ENCODE data around the gene TRPM3.

TRPM3 gene

DNA sequence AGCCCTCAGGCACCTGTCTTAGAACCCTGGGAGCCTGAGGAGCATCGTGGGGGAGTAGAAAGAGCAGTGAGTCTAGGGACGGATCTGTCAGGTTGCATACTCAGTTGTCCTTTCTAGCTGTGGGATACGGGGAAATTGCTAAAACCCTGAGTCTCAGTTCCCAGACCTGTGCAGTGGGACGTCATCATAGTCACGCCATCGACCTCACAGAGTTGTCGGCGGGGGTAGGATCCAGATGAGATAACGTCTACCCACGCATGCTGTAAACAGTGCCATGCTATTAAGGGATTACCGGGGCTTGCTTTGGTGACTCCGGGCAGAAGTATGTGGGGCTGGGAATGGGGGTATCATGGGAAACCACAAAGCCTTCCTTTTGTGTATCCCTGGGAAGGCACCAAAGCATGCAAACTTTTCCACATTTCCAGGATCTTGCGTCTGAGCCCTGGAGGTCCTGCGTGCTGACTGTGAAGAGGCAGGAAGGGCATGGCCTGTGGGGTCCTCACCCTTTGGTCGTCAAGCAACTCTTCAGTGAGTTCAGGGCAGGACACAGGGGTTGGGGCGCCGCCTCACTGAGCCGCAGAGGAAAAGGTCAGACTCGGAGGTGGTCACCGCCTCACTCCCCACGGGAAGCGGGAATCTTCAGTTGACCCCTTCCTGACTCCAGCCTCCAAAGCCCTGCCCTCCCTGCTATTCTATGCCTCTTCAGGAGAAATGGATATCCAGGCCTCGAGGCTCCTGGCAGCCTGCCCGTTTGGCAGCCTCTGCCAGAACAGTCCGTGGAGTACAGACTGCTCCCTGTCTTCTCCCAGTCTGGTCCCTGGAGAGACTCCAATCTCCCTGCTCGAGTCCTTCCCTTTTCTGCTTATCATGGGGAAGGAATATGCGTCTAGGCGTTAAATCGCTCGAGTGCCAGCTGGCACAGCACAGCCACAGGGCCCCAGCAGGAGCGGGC, 520.1 kb downstream of the TRPM3 start:
- DNase-seq = peak; percentile 85

DNA sequence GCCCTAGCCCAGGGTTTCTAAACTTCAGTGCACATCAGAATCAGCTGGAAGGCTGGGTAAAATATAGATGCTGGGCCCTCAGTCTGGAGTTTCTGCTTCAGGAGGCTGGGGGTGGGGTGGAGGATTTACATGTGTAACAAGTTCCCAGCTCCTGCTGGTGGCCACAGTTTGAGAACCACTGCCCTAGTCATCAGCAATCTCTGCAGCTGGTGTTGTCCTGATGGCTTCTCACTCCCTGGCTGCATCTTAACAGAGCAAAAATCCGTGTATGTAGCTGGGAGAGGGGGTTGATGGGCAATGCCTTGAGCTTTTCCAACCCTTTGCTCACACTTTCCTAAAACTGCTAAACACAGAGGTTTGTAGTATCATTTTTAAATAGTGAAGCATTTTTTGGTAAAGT, 520.9 kb downstream of the TRPM3 start:
- DNase-seq = no peak

DNA sequence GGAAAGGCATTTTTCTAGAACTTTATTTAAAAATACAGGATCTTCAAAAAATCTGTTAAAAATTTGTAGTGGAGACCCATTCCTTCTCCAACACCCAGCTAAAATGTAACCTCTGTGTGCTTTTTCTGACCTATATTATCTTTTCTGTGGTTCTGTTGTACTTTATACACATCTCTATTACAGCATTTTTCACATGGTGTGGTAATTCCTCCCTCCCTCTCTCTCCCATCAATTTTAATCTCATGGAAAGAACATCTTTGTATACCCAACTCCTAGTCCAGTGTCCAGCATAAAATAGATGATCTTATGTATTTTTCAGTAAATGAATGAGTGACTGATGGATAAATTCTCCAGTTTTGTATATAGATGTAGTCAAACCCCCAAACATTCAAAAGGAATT, 523.5 kb downstream of the TRPM3 start:
- DNase-seq = no peak

DNA sequence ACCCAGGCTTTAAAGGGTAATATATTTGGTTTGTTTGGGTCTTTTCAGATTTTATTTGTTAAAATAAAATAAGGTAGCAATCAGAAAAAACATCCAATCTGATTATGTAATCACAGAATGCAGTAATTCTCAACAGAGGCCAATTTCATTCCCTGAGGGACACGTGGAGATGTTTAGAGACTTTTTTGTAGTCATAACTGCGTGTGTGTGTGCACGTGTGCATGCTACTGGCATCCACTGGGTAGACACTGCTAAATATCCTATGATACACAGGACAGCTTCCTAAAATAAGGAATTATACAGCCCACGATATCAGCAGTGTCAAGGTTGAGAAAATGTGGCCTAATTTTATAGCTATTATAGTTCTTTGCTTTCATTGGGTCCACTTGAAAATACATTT, 526.2 kb downstream of the TRPM3 start:
- no peak for DNase-seq

DNA sequence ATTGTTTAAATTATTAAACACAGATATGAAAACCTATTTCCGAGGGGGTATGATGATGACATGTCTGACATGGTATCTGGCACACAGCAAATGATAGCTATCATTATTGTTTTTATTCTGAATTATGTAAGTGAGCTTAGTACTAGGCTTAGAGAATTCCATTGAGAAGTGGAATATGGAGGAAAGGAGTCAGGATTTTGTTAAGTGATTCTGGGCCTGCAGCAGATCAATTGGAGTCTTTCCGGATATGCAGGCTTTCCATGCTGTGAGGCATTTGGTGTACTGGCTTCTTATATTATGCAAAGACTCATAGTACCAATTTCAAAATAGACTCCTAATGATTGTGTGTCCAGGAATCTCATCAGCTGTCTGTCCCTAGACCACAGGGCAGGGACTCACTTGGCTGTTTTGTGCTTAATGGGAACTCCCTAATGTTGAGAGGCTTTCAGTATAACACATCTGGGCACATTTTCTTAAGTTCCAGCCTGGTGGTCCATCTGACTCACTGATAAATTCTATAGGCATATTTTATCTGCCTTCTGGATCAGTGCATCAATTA, 527.0 kb downstream of the TRPM3 start:
- no peak for DNase-seq

DNA sequence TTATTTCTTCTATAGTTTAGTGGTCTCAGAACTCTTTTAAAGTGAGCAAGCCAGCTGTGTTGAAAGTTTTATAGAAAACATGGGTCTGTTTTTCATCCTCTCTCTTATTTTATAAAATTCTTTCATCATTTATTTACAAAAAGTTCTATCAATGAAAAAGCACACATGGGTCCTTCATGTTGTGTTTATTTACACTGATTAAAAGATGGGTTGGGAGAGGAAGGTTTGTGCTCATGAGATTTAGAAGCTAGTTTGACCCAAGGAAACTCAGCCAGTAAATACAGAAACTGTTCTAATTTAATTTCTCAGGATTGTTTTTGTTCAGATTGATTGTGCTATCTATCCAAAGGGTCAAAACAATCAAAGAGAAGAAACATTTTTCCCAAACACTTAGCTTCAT, 528.2 kb downstream of the TRPM3 start:
- no peak for DNase-seq

DNA sequence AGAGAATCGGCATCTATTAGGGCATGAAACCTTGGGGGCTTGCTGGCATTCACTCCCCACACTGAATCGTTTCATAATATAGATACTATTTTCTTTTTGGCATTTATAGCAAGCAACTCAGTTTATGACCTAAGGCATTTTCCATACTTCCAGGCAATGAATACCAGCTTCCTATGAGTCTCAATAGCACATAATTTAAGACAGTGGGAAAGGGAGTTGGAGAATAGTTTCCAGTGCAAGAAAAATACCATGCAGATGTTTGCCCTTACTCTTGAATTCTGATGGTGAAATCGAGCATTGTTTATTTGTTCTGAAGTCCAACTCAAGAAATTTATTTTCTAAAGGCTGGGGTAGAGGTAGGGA, 531.1 kb downstream of the TRPM3 start:
- no peak for DNase-seq

DNA sequence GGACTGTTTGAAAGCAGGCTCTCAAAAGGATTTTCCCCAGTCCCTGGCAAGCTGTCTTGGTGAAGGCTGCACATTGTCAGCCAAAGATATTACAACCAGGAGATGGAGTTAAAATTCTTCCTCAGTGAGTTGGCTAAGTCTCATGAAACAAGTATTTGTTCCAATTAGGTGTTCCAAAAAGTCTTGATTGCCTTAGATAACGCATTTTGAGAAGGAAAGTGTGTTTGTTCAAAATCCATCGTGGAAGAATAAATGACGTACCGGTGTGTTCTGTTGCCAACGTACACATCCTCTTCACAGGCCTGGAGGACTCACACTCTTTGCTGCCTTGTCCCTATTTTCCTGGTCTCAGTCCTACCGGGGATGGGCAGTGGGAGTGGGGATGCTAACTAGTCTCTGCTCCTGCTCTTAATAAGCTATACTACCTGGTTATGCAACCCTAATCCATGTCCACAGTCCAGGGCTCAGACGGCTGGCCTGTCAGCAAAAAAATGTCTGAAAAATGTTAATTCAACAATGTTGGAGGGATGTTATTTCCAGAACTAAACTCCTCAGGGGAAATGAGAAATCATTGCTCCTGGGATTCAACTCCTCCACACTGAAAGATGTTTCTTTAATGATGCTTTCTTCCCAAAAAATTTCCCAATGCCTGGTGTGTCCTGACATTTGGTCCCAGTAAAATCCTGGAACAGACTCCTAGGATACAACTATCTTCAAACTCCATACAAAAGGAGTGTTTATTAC, 531.7 kb downstream of the TRPM3 start:
- no peak for DNase-seq

DNA sequence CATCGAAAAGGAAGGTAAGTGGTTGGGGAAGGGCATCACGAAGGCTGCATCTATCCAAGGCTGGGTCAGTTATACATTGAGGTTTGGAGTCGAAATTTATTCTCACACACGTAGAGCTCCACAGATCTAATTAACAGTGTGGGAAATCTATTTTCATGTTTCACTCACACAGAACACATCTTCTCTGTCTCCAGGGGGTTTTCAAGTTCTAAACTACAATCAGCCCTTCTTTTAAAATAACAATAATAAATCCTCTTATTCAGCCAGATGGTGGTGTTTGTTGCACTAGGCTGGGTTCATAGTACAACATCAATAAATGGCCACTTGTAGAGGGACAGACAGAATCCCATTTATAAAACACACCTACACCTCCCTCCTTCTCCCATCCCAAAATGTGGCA, 532.4 kb downstream of the TRPM3 start:
- DNase-seq = no peak

DNA sequence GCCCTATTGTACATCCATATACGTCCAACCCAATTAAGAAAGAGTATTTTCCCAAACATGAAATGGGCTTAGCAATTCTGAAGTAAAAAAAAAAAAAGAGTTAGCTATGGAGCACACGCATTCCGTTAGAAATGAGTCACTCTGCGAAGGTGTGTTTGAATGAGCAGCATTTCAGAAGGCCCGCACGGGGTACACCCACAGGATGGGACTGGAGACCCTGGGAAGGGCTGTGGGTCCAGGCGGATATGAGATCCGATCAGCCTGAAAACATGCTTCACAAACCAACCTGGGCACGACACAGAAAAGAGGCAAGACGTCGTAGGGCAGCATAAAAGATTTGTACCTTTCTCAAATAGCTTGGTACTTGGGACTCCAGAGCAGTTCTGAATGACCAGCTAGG, 533.0 kb downstream of the TRPM3 start:
- DNase-seq = no peak

DNA sequence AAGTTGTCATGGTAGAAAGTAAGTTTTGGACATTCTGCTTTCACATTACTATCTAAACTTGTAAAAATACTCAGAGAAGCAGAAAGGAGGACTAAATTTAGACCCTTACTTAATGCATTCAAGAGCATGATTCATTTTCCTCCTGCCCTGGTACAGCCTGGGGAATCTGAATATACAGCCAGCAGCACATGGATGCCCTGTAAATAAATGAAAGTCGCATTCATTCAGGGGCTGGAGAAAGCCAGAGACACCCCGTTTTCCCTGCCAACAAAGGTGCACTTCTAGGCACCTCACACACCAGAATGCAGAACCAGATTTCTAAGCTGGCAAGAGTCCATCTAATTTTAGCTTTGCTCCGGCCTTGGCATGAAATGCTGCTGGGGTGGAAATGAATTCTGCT, 534.2 kb downstream of the TRPM3 start:
- no peak for DNase-seq

DNA sequence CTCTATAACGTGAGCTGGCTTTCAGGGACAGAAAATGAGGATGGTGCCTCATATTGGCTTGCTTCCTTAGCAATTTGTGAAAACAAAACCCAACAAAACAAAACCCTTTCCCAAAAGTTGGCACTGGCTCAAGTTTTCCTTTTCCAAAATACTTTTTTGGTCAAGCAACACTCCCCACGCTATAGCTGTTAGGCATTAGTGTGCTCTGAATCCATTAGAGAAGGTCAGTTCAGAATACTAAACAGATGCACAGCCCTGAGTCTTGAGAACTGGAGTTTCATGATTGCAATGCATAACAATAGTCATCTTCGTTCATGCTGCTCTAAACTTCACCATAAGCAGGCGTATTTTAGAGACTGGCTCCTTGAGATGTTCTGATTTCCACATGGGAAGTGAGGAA, 534.9 kb downstream of the TRPM3 start:
- DNase-seq = no peak

DNA sequence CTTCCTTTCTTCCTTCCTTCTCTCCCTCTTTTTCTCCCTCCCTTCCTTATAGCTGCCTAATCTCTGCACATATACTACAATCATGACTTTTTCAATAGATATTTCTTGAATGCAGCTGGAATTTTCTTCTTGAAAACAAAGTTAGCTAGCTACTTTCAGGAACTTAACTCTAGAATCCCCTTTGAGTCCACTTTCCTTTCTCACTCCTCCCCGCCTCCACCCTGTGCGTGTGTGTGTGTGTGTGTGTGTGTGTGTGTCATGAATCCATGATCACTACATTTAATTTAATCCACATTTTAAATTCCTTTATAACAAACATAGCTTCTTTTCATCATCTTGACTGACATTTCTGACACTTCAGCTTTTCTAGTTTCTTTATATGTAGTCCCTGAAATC, 539.5 kb downstream of the TRPM3 start:
- DNase-seq = no peak

DNA sequence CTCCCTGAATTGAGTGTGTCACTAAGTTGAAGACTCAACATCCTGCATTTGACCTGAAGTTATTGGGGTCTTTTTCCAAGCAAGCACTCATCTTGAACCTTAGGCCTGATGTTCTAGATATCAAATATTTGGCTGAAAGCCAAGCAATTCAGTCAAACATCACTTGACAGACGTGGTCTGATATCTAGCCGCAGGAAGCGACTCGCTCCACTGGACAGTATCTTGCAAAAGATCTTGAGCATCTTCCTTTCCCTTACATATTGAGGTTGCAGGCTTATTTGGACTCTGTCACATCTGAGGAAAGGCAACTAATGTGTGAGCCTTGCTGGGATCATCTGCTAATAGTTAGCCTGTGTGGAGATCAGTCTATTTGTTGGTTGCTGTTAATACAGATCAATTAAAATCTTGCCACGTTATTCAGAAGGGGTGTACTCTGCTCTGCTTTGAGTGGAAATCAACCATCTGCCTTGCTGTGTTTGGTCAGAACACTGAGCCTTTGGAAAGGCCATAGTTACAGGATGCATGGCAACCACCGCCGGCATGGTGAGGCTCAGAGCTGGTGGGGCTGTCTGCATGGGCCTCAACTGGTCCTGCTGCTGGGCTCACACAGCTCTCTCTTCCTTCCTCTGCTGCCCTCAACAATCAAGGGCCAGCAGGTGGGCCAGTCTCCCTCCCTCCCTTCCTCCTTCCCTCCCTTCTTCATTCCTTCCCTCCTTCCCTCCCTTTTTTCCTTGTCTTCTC, 540.0 kb downstream of the TRPM3 start:
- no peak for DNase-seq

DNA sequence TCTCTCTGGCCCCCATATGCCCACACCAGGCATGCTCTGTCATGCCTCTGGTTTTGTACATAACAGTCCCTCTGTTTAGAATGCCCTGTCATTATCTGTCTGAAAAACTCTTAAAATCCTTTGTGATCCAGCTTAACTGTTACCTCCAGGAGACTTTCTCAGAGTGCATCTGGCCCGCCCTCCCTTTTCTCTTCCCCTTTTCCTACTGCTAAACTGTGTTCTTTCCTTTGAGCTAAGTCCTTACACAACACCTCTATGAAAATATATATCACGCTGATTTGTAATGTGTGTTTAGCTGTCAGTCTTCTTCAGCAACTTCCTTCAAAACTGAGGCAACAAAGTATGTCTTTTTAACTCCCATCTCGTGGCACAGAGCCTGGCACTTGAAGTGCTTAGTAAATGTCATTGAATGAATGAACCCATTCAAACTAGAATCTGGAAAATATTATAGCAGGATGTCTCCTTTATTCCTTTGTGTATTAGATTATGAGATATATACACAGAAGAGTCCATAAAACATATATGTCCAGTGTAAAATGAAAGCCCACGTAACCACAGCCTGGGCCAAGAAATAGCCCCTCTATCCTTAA, 540.7 kb downstream of the TRPM3 start:
- DNase-seq = no peak

DNA sequence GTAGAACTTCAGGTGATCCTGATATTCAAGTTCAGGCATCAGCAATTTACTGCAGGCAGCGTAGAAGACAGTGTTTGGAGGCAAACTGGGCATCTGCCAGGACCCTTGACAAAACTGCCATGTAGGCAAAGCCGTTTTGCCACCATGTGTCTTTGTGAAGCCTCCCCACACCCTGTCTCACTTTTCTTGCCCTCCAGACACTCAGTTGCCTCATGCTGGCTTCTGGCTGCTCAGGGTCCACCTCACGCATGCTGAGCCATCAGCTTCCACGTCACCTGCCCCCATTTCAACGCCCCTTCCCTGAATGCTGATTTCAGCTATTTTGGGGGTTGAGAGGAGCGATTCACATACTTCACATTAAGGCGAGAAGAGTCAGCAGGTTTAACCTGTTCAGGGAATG, 541.7 kb downstream of the TRPM3 start:
- DNase-seq = no peak

DNA sequence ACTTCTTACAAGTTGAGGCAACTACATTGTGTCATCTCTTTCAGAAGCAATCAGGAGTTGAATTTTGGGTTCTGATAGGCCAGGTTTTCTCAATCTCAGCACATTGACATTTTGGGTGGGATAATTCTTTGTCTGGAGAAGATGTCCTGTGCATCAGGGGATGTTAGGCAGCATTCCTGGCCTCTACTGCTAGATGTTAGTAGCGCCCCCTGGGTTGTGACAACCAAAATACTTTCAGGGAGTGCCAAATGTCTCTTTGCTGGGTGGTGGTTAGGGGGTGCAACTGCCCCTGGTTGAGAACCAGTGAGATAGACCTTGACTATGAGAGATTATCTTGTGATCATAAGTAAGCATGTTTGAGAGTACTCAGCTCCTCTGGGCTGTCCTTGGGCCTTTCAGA, 542.7 kb downstream of the TRPM3 start:
- no peak for DNase-seq

DNA sequence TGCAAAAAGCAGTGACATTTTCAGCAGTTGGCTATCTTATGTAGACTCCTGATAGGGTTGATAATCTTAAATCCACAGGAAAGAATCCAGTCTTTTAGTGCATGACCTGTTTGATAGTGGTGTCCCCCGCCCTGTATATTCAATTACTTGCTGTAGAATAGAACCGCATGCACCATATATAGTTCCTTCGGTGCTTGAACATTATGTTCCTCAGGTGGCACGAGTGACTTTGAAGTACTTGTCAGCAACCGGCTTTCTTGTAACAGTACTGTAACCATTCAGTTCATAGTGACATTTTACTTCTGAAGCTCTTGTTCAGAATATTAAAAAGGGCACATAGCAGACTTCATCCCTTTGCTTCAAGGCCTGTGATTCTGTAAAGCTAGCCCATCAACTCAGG, 543.8 kb downstream of the TRPM3 start:
- DNase-seq = no peak

DNA sequence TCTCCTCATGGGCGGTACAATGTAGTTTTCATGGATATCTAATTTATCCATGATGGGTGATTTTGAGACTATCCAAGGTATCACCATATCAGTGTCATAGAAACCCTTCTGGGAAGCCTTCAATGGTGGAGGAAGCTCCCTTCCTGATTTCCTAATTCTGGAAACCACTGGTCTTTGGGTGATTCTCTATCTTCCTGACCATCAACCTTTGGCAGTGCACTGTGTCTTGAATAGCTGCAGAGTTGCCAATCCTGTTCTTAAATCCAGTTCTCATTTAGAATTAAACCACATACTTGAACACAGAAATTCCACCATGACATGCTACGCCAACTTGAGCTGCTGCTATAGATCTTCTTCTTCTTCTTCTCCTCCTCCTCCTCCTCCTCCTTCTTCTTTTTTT, 545.3 kb downstream of the TRPM3 start:
- DNase-seq = no peak

DNA sequence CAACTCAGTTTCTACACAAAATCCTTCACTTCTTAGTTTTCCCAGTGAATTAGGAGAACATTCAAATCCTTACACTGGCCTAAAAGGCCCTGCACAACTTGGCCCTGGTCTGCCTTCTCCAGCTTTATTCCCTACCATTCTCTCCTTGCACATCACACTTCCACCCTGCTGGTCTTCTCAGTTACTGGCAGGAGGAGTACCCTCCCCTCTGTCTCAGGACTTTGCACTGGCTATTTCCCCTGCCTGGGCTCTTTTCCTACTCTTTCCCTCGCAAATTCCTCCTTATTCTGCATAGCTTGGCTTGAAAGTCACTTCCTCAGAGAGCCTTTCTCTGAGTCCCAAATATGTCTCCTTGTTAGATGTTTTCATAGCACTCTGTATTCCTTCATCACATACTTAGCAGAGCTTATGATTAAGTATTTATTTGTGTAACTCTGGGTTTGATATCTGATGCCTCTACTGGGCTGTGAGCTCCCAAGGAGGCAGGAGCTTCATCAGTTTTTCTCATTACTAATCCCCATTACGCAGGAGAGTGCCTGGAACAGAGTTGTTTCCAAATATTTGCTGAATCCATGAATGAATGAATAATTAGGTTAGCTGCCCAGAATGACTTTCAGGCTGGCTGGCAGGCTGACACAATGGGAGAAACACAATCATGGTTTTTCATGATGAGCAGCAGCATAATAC, 547.1 kb downstream of the TRPM3 start:
- DNase-seq = no peak

DNA sequence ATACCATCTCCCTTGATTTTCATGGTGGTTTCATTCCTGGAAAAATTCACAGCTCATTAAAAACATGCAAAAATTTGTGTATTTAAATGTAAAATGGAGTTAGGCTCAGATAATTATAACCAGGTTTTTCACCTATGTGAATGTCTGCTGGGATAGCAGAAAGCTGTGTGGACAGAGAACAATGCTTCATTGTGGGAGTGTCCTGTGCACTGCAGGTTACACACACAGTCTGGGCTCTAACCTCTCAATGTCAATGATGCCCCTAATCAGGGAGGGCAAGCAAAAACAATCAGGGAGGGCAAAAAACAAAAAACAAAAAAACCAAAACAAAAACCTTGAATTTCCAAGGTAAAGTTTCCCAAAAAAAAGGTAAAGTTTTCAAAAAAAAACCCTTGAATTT, 548.1 kb downstream of the TRPM3 start:
- DNase-seq = no peak

DNA sequence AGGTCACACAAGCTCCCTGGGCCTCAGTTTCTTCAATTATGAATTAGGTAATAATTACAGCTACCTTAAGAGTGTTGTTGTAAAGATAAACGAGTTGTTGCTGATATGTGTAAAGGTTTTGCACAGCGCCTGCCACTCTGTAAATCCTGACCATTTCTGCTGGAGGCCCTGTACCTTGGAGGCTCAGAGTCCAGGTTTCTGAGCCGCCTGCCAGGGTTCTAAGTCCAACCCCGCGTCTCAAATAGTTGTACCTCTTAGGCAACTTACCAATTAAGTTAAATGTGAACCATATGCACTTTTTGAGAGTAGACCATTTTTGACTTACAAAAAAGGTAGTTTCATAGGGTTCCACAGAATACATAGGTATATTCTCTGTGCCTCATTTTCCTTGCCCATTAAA, 550.2 kb downstream of the TRPM3 start:
- DNase-seq = no peak

Measured in NCI-H1694 treated with DMSO at 0.1 percent for 48 hours (cell line).